ENCODE data around the gene NAALADL2. TPM values are rescaled to one million over a fixed set of nuclear protein-coding genes. Genes with fewer than 3 reads are reported as not detected.
"Not testable (repeated sequence)": the region's sequence is repeated elsewhere in the genome, so short reads cannot be mapped to it uniquely, and the experiment has no call there.

The NAALADL2 gene
- total RNA-seq, 2 experiments from 2014 or later, result 0.27 TPM; not detected in 1

GRCh38 chr3:175266478-175266877 lies 407.3 kb downstream of the NAALADL2 start:
- ATAC-seq (no peak), DNase-seq (no peak)
- Mint-ChIP-seq H3K36me3 (ENCODE audit: low read depth) (no peaks in the 10 kb centered on the region), H3K27ac (no peak overlapping the region), H3K4me3 (no peak overlapping the region), H3K4me1 (no peaks in the 10 kb centered on the region), H3K27me3 (no peaks in the 10 kb centered on the region), H3K9me3 (ENCODE audit: low read depth) (no peaks in the 10 kb centered on the region)
- ChIA-PET CTCF (no interaction called here), POLR2A (no interaction called here)
- intact Hi-C loops (cut with DNase I, micrococcal nuclease), result no loop called here

- POLR2A ChIA-PET, result no interaction called here
- Mint-ChIP-seq H3K27ac (no peak overlapping the region), H3K9me3 (ENCODE audit: low read depth) (no peaks in the 10 kb centered on the region), H3K36me3 (ENCODE audit: low read depth) (no peaks in the 10 kb centered on the region), H3K4me3 (no peak overlapping the region), H3K4me1 (no peaks in the 10 kb centered on the region), H3K27me3 (no peaks in the 10 kb centered on the region)
- CTCF ChIA-PET, result no interaction called here
- DNase-seq (no peak), ATAC-seq (no peak)
- intact Hi-C loops (cut with DNase I, micrococcal nuclease), result no loop called here
Observed at GRCh38 chr3:175267121-175267531, 408.0 kb downstream of the NAALADL2 start.

GRCh38 chr3:175267561-175267960 lies 408.4 kb downstream of the NAALADL2 start:
- H3K4me3 Mint-ChIP-seq, result no peak overlapping the region
- H3K27me3 Mint-ChIP-seq, result no peaks in the 10 kb centered on the region
- intact Hi-C loops (cut with DNase I, micrococcal nuclease), result no loop called here
- POLR2A ChIA-PET, result no interaction called here
- ATAC-seq, result no peak
- H3K27ac Mint-ChIP-seq, result no peak overlapping the region
- CTCF ChIA-PET, result no interaction called here
- no peaks in the 10 kb centered on the region for H3K4me1 Mint-ChIP-seq
- H3K36me3 Mint-ChIP-seq (ENCODE audit: low read depth), result no peaks in the 10 kb centered on the region
- DNase-seq, result no peak
- no peaks in the 10 kb centered on the region for H3K9me3 Mint-ChIP-seq (ENCODE audit: low read depth)

- ChIA-PET CTCF (no interaction called here), POLR2A (no interaction called here)
- DNase-seq (no peak), ATAC-seq (no peak)
- Mint-ChIP-seq H3K4me3 (no peak overlapping the region), H3K27ac (no peak overlapping the region), H3K4me1 (no peaks in the 10 kb centered on the region), H3K36me3 (ENCODE audit: low read depth) (no peaks in the 10 kb centered on the region), H3K9me3 (ENCODE audit: low read depth) (no peaks in the 10 kb centered on the region), H3K27me3 (no peaks in the 10 kb centered on the region)
- intact Hi-C loops (cut with DNase I, micrococcal nuclease), result no loop called here
Observed at GRCh38 chr3:175269394-175269793, 410.3 kb downstream of the NAALADL2 start.

- ATAC-seq, result no peak
- POLR2A ChIA-PET, result no interaction called here
- intact Hi-C loops (cut with DNase I, micrococcal nuclease), result no loop called here
- Mint-ChIP-seq H3K4me3 (no peak overlapping the region), H3K4me1 (no peaks in the 10 kb centered on the region), H3K9me3 (ENCODE audit: low read depth) (no peaks in the 10 kb centered on the region), H3K27me3 (no peaks in the 10 kb centered on the region), H3K36me3 (ENCODE audit: low read depth) (no peaks in the 10 kb centered on the region), H3K27ac (no peak overlapping the region)
- CTCF ChIA-PET, result no interaction called here
- no peak for DNase-seq
Observed at GRCh38 chr3:175270198-175270837, 411.2 kb downstream of the NAALADL2 start.

- H3K4me3 Mint-ChIP-seq, result no peak overlapping the region
- CTCF ChIA-PET, result no interaction called here
- H3K27ac Mint-ChIP-seq, result no peak overlapping the region
- no peaks in the 10 kb centered on the region for H3K36me3 Mint-ChIP-seq (ENCODE audit: low read depth)
- DNase-seq, result no peak
- H3K9me3 Mint-ChIP-seq (ENCODE audit: low read depth), result no peaks in the 10 kb centered on the region
- intact Hi-C loops (cut with DNase I, micrococcal nuclease), result no loop called here
- H3K4me1 Mint-ChIP-seq, result no peaks in the 10 kb centered on the region
- no peak for ATAC-seq
- POLR2A ChIA-PET, result no interaction called here
- H3K27me3 Mint-ChIP-seq, result no peaks in the 10 kb centered on the region
Observed at GRCh38 chr3:175270866-175271265, 411.7 kb downstream of the NAALADL2 start.

- H3K36me3 Mint-ChIP-seq (ENCODE audit: low read depth); H3K27me3 Mint-ChIP-seq; CTCF ChIA-PET; H3K27ac Mint-ChIP-seq; H3K9me3 Mint-ChIP-seq (ENCODE audit: low read depth); intact Hi-C loops (cut with DNase I, micrococcal nuclease); ATAC-seq; H3K4me3 Mint-ChIP-seq; DNase-seq; POLR2A ChIA-PET; H3K4me1 Mint-ChIP-seq: not testable (repeated sequence)
Observed at GRCh38 chr3:175271465-175271864, 412.3 kb downstream of the NAALADL2 start.

GRCh38 chr3:175272392-175272791 lies 413.3 kb downstream of the NAALADL2 start:
- H3K27me3 Mint-ChIP-seq, result no peaks in the 10 kb centered on the region
- ATAC-seq (no peak), DNase-seq (no peak)
- intact Hi-C loops (cut with DNase I, micrococcal nuclease), result no loop called here
- no peak overlapping the region for H3K27ac Mint-ChIP-seq
- no peaks in the 10 kb centered on the region for H3K9me3 Mint-ChIP-seq (ENCODE audit: low read depth)
- CTCF ChIA-PET, result no interaction called here
- H3K4me3 Mint-ChIP-seq, result no peak overlapping the region
- POLR2A ChIA-PET, result no interaction called here
- H3K4me1 Mint-ChIP-seq, result no peaks in the 10 kb centered on the region
- no peaks in the 10 kb centered on the region for H3K36me3 Mint-ChIP-seq (ENCODE audit: low read depth)

- CTCF ChIA-PET, result no interaction called here
- ATAC-seq (no peak), DNase-seq (no peak)
- H3K36me3 Mint-ChIP-seq (ENCODE audit: low read depth), result no peaks in the 10 kb centered on the region
- H3K9me3 Mint-ChIP-seq (ENCODE audit: low read depth), result no peaks in the 10 kb centered on the region
- no peaks in the 10 kb centered on the region for H3K27me3 Mint-ChIP-seq
- H3K4me3 Mint-ChIP-seq, result no peak overlapping the region
- POLR2A ChIA-PET, result no interaction called here
- no peaks in the 10 kb centered on the region for H3K4me1 Mint-ChIP-seq
- intact Hi-C loops (cut with DNase I, micrococcal nuclease), result no loop called here
- no peak overlapping the region for H3K27ac Mint-ChIP-seq
Observed at GRCh38 chr3:175273573-175273972, 414.4 kb downstream of the NAALADL2 start.

- POLR2A ChIA-PET, result no interaction called here
- intact Hi-C loops (cut with DNase I, micrococcal nuclease), result no loop called here
- no peak overlapping the region for H3K4me3 Mint-ChIP-seq
Observed at GRCh38 chr3:175274056-175274455, 414.9 kb downstream of the NAALADL2 start.

GRCh38 chr3:175274474-175275218 lies 415.5 kb downstream of the NAALADL2 start:
- no peaks in the 10 kb centered on the region for H3K9me3 Mint-ChIP-seq (ENCODE audit: low read depth)
- POLR2A ChIA-PET, result no interaction called here
- H3K27ac Mint-ChIP-seq, result no peak overlapping the region
- H3K36me3 Mint-ChIP-seq (ENCODE audit: low read depth), result no peaks in the 10 kb centered on the region
- no peaks in the 10 kb centered on the region for H3K4me1 Mint-ChIP-seq
- no peak for ATAC-seq
- CTCF ChIA-PET, result no interaction called here
- H3K4me3 Mint-ChIP-seq, result no peak overlapping the region
- DNase-seq, result no peak
- H3K27me3 Mint-ChIP-seq, result no peaks in the 10 kb centered on the region
- intact Hi-C loops (cut with DNase I, micrococcal nuclease), result no loop called here

More at GRCh38 chr3:175274056-175274455, 414.9 kb downstream of the NAALADL2 start:
- Mint-ChIP-seq H3K27me3 (no peaks in the 10 kb centered on the region), H3K4me1 (no peaks in the 10 kb centered on the region), H3K27ac (no peak overlapping the region), H3K36me3 (ENCODE audit: low read depth) (no peaks in the 10 kb centered on the region), H3K9me3 (ENCODE audit: low read depth) (no peaks in the 10 kb centered on the region)
- CTCF ChIA-PET, result no interaction called here
- ATAC-seq, result no peak
- no peak for DNase-seq

GRCh38 chr3:175278680-175279079 lies 419.5 kb downstream of the NAALADL2 start:
- Mint-ChIP-seq H3K27ac (no peak overlapping the region), H3K9me3 (ENCODE audit: low read depth) (no peaks in the 10 kb centered on the region), H3K27me3 (no peaks in the 10 kb centered on the region), H3K36me3 (ENCODE audit: low read depth) (no peaks in the 10 kb centered on the region), H3K4me1 (no peaks in the 10 kb centered on the region), H3K4me3 (no peak overlapping the region)
- CTCF ChIA-PET, result no interaction called here
- POLR2A ChIA-PET, result no interaction called here
- intact Hi-C loops (cut with DNase I, micrococcal nuclease), result no loop called here
- DNase-seq, result no peak
- ATAC-seq, result no peak
